ENCODE data around the gene UNKL. TPM values are rescaled to one million over a fixed set of nuclear protein-coding genes. Genes with fewer than 3 reads are reported as not detected.

The UNKL gene
- total and polyA plus RNA-seq, 7 experiments from 2014 or later: 4.0 to 152 (median 95.3) TPM

GRCh38 chr16:1408171-1408837 is 6.2 kb downstream of the UNKL start:
- POLR2A ChIA-PET: interaction anchor here (0.6 to 2.2 kb wide), 6 partner anchors 10 to 1655 kb away, joined by 3 to 8 read pairs (median 4); partner anchors contain the start of gene UQCC4
- peaks cover 0 to 58% (median 33%) of the 10 kb centered on the region in 7 donors for H3K4me1 Mint-ChIP-seq
- H3K27ac Mint-ChIP-seq: peak overlapping the region in 6 of 9 donors; percentile 13 to 78 (median 60)
- CTCF ChIA-PET: interaction anchor here (0.6 to 1.1 kb wide), 4 partner anchors 13 to 1195 kb away, joined by 3 to 5 read pairs (median 4); partner anchors contain the start of gene UQCC4
- Histone ChIP-seq H3K27me3 (ENCODE audit: control insufficient read depth in 2 of 2, insufficient read depth in 2 of 2, low read length in 2 of 2) (no peaks in the 10 kb centered on the region), H3K9me3 (ENCODE audit: control insufficient read depth in 2 of 3, low read length in 3 of 3) (no peaks in the 10 kb centered on the region), H3K27ac (ENCODE audit: low read depth, low read length) (peak overlapping the region; percentile 59), H3K4me1 (ENCODE audit: control insufficient read depth in 2 of 2, insufficient read depth in 2 of 2, low read length in 2 of 2) (peaks cover 5 to 9% of the 10 kb centered on the region in 2 donors), H3K36me3 (ENCODE audit: control insufficient read depth in 2 of 3, insufficient read depth in 3 of 3, low read length in 3 of 3) (peaks cover 0 to 55% (median 8%) of the 10 kb centered on the region in 3 experiments), H3K4me3 (ENCODE audit: low read length) (peak overlapping the region; percentile 48)
- no peaks in the 10 kb centered on the region for H3K9me3 Mint-ChIP-seq
- H3K36me3 Mint-ChIP-seq: peaks cover 0 to 8% (median 7%) of the 10 kb centered on the region in 5 donors
- H3K27me3 Mint-ChIP-seq: no peaks in the 10 kb centered on the region
- DNase-seq: peak; percentile 88 to 98 (median 92)
- H3K4me3 Mint-ChIP-seq: peak overlapping the region; percentile 57 to 85 (median 71)
- peak; percentile 99 for ATAC-seq
- intact Hi-C loops (cut with micrococcal nuclease): loop anchor here (1.0 to 5.0 kb wide), 3 partner anchors 29 to 57 kb away; partner anchors contain the start of genes GNPTG (in 1 of the 2) and TSR3 (in 1 of the 2)

GRCh38 chr16:1407753-1408152 is 6.8 kb downstream of the UNKL start:
- Histone ChIP-seq H3K9me3 (ENCODE audit: control insufficient read depth in 2 of 3, low read length in 3 of 3) (no peaks in the 10 kb centered on the region), H3K36me3 (ENCODE audit: control insufficient read depth in 2 of 3, insufficient read depth in 3 of 3, low read length in 3 of 3) (peaks cover 0 to 59% (median 6%) of the 10 kb centered on the region in 3 experiments), H3K27ac (ENCODE audit: low read depth, low read length) (peak overlapping the region; percentile 54), H3K4me1 (ENCODE audit: control insufficient read depth in 2 of 2, insufficient read depth in 2 of 2, low read length in 2 of 2) (peaks cover 5% of the 10 kb centered on the region in 2 donors), H3K27me3 (ENCODE audit: control insufficient read depth in 2 of 2, insufficient read depth in 2 of 2, low read length in 2 of 2) (no peaks in the 10 kb centered on the region), H3K4me3 (ENCODE audit: low read length) (no peak overlapping the region)
- Mint-ChIP-seq H3K27me3 (no peaks in the 10 kb centered on the region), H3K4me1 (peaks cover 0 to 58% (median 33%) of the 10 kb centered on the region in 7 donors), H3K9me3 (no peaks in the 10 kb centered on the region), H3K36me3 (peaks cover 0 to 11% (median 8%) of the 10 kb centered on the region in 5 donors), H3K27ac (peak overlapping the region in 6 of 9 donors; percentile 52 to 73 (median 64)), H3K4me3 (peak overlapping the region; percentile 34 to 85 (median 71))
- intact Hi-C loops (cut with micrococcal nuclease): loop anchor here (1.0 to 5.0 kb wide), 3 partner anchors 28 to 56 kb away; partner anchors contain the start of genes GNPTG (in 1 of the 2) and TSR3 (in 1 of the 2)
- no peak for ATAC-seq
- POLR2A ChIA-PET: interaction anchor here (0.6 to 2.2 kb wide), 6 partner anchors 10 to 1656 kb away, joined by 3 to 8 read pairs (median 4); partner anchors contain the start of gene UQCC4
- CTCF ChIA-PET: interaction anchor here (0.7 to 1.1 kb wide), 4 partner anchors 13 to 1329 kb away, joined by 3 to 5 read pairs (median 3); partner anchors contain the start of gene UQCC4
- DNase-seq: no peak

- Mint-ChIP-seq H3K27me3 (no peaks in the 10 kb centered on the region), H3K9me3 (no peaks in the 10 kb centered on the region), H3K4me3 (peak overlapping the region in 1 of 10 donors; percentile 2), H3K27ac (no peak overlapping the region), H3K36me3 (peaks cover 0 to 20% (median 5%) of the 10 kb centered on the region in 5 donors), H3K4me1 (peaks cover 0 to 33% (median 25%) of the 10 kb centered on the region in 7 donors)
- intact Hi-C loops (cut with micrococcal nuclease): no loop called here
- Histone ChIP-seq H3K36me3 (ENCODE audit: control insufficient read depth in 2 of 3, insufficient read depth in 3 of 3, low read length in 3 of 3) (peaks cover 0 to 72% (median 13%) of the 10 kb centered on the region in 3 experiments), H3K4me3 (ENCODE audit: low read length) (no peak overlapping the region), H3K27me3 (ENCODE audit: control insufficient read depth in 2 of 2, insufficient read depth in 2 of 2, low read length in 2 of 2) (no peaks in the 10 kb centered on the region), H3K9me3 (ENCODE audit: control insufficient read depth in 2 of 3, low read length in 3 of 3) (no peaks in the 10 kb centered on the region), H3K27ac (ENCODE audit: low read depth, low read length) (no peak overlapping the region), H3K4me1 (ENCODE audit: control insufficient read depth in 2 of 2, insufficient read depth in 2 of 2, low read length in 2 of 2) (peaks cover 5% of the 10 kb centered on the region in 2 donors)
- CTCF ChIA-PET: no interaction called here
- POLR2A ChIA-PET: no interaction called here
- DNase-seq (no peak), ATAC-seq (no peak)
These were observed 10.8 kb downstream of the UNKL start for GRCh38 chr16:1403733-1404132.

GRCh38 chr16:1403036-1403435 is 11.5 kb downstream of the UNKL start:
- H3K27ac ChIP-seq (ENCODE audit: low read depth, low read length): no peak overlapping the region
- peaks cover 0 to 79% (median 20%) of the 10 kb centered on the region in 3 experiments for H3K36me3 ChIP-seq (ENCODE audit: control insufficient read depth in 2 of 3, insufficient read depth in 3 of 3, low read length in 3 of 3)
- Mint-ChIP-seq H3K9me3 (no peaks in the 10 kb centered on the region), H3K4me3 (peak overlapping the region in 1 of 10 donors; percentile 26), H3K36me3 (peaks cover 0 to 24% (median 5%) of the 10 kb centered on the region in 5 donors), H3K27ac (peak overlapping the region in 1 of 9 donors; percentile 21), H3K4me1 (peaks cover 0 to 26% (median 22%) of the 10 kb centered on the region in 7 donors), H3K27me3 (no peaks in the 10 kb centered on the region)
- peaks cover 0 to 5% of the 10 kb centered on the region in 2 donors for H3K4me1 ChIP-seq (ENCODE audit: control insufficient read depth in 2 of 2, insufficient read depth in 2 of 2, low read length in 2 of 2)
- intact Hi-C loops (cut with micrococcal nuclease): no loop called here
- no peak for DNase-seq
- no peak for ATAC-seq
- no peaks in the 10 kb centered on the region for H3K27me3 ChIP-seq (ENCODE audit: control insufficient read depth in 2 of 2, insufficient read depth in 2 of 2, low read length in 2 of 2)
- ChIA-PET CTCF (no interaction called here), POLR2A (interaction anchor here (1.2 kb wide), 1 partner anchor 18 kb away, joined by 3 read pairs; the partner anchor contains the start of gene UQCC4)
- H3K4me3 ChIP-seq (ENCODE audit: low read length): no peak overlapping the region
- H3K9me3 ChIP-seq (ENCODE audit: control insufficient read depth in 2 of 3, low read length in 3 of 3): no peaks in the 10 kb centered on the region

- ChIA-PET CTCF (no interaction called here), POLR2A (interaction anchor here (0.9 to 1.2 kb wide), 2 partner anchors 13 to 19 kb away, joined by 3 read pairs; partner anchors contain the start of genes UNKL and UQCC4)
- no peaks in the 10 kb centered on the region for H3K27me3 ChIP-seq (ENCODE audit: control insufficient read depth in 2 of 2, insufficient read depth in 2 of 2, low read length in 2 of 2)
- Mint-ChIP-seq H3K36me3 (peaks cover 0 to 26% (median 5%) of the 10 kb centered on the region in 5 donors), H3K9me3 (no peaks in the 10 kb centered on the region), H3K4me1 (peaks cover 0 to 17% (median 12%) of the 10 kb centered on the region in 7 donors), H3K4me3 (no peak overlapping the region), H3K27me3 (no peaks in the 10 kb centered on the region), H3K27ac (peak overlapping the region in 1 of 9 donors; percentile 58)
- H3K4me1 ChIP-seq (ENCODE audit: control insufficient read depth in 2 of 2, insufficient read depth in 2 of 2, low read length in 2 of 2): no peaks in the 10 kb centered on the region
- H3K4me3 ChIP-seq (ENCODE audit: low read length): no peak overlapping the region
- H3K36me3 ChIP-seq (ENCODE audit: control insufficient read depth in 2 of 3, insufficient read depth in 3 of 3, low read length in 3 of 3): peaks cover 0 to 78% (median 21%) of the 10 kb centered on the region in 3 experiments
- ATAC-seq (no peak), DNase-seq (no peak)
- H3K9me3 ChIP-seq (ENCODE audit: control insufficient read depth in 2 of 3, low read length in 3 of 3): no peaks in the 10 kb centered on the region
- intact Hi-C loops (cut with micrococcal nuclease): no loop called here
- H3K27ac ChIP-seq (ENCODE audit: low read depth, low read length): no peak overlapping the region
These were observed 12.7 kb downstream of the UNKL start for GRCh38 chr16:1401758-1402154.

GRCh38 chr16:1401061-1401757 is 13.3 kb downstream of the UNKL start:
- ChIA-PET POLR2A (interaction anchor here (0.9 kb wide), 1 partner anchor 13 kb away, joined by 3 read pairs; the partner anchor contains the start of gene UNKL), CTCF (no interaction called here)
- H3K36me3 ChIP-seq (ENCODE audit: control insufficient read depth in 2 of 3, insufficient read depth in 3 of 3, low read length in 3 of 3): peaks cover 0 to 75% (median 21%) of the 10 kb centered on the region in 3 experiments
- ATAC-seq (no peak), DNase-seq (no peak)
- no peaks in the 10 kb centered on the region for H3K4me1 ChIP-seq (ENCODE audit: control insufficient read depth in 2 of 2, insufficient read depth in 2 of 2, low read length in 2 of 2)
- H3K9me3 ChIP-seq (ENCODE audit: control insufficient read depth in 2 of 3, low read length in 3 of 3): no peaks in the 10 kb centered on the region
- no peak overlapping the region for H3K27ac Mint-ChIP-seq
- peaks cover 0 to 2% (median 0%) of the 10 kb centered on the region in 11 donors for H3K9me3 Mint-ChIP-seq
- H3K27me3 Mint-ChIP-seq: no peaks in the 10 kb centered on the region
- H3K36me3 Mint-ChIP-seq: peaks cover 0 to 27% (median 5%) of the 10 kb centered on the region in 5 donors
- H3K27ac ChIP-seq (ENCODE audit: low read depth, low read length): no peak overlapping the region
- H3K27me3 ChIP-seq (ENCODE audit: control insufficient read depth in 2 of 2, insufficient read depth in 2 of 2, low read length in 2 of 2): no peaks in the 10 kb centered on the region
- H3K4me3 Mint-ChIP-seq: no peak overlapping the region
- intact Hi-C loops (cut with micrococcal nuclease): no loop called here
- no peak overlapping the region for H3K4me3 ChIP-seq (ENCODE audit: low read length)
- peaks cover 0 to 17% (median 12%) of the 10 kb centered on the region in 7 donors for H3K4me1 Mint-ChIP-seq

Data from naive thymus-derived CD4-positive, alpha-beta T cell (primary cell).